AG04449 (cell line): ENCODE results near the gene TAB3.

Experiments used
- CTCF ChIA-PET: fragments of 350-600 bp; formaldehyde crosslinking; extraction: SDS; loops from one replicate; lab custom pipeline; 2021; ENCODE audit warnings: antibody characterized with exemption; lab: Yijun Ruan, JAX
- POLR2A ChIA-PET: fragments of 400-600, 350-600 bp; formaldehyde crosslinking; extraction: SDS; loops from one replicate; lab custom pipeline; 2020; ENCODE audit warnings: antibody characterized with exemption, inconsistent platforms; lab: Yijun Ruan, JAX
- DNase-seq: peaks from one replicate; pipeline ENCODE4 v3.0.0-alpha.2; 2010; ENCODE audit warnings: low read depth, low spot score
- H3K4me3 ChIP-seq: 2 replicates; pipeline ENCODE4 v1.5.1; 2011; ENCODE audit warnings: low read depth, mild to moderate bottlenecking, control low read depth, low read length
- TF ChIP-seq, protein P1 (sequence below): IDR thresholded peaks from one replicate; pipeline ENCODE4 v1.5.1; 2011; ENCODE audit warnings: mild to moderate bottlenecking, moderate library complexity, low read length, control low read depth, inconsistent platforms; ENCODE audit not compliant: insufficient read depth; ENCODE audit errors: missing control alignments

The TAB3 gene

DNA sequence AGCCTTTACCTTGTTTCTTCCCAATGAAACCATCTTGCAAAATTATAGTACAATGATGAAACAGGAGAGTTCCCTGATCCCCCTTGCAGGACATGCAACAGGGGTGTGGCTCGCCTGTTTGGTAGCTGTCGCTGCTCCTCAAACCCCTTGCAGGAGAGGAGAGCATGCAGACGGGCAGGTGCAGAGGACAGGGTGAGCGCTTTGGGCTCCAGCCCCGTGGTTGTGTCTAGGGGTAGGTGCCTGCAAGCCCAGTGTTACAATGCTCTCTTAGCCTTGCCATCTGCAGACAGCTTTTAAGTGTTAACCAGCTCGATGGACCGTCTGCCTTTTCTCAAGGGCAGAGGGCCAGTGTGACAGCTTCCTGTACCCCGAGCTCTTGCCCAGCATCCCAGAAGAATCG is 102.0 kb downstream of the TAB3 start:
- no peak for DNase-seq
- CTCF ChIA-PET: no interaction called here
- TF ChIP-seq, protein P1, sequence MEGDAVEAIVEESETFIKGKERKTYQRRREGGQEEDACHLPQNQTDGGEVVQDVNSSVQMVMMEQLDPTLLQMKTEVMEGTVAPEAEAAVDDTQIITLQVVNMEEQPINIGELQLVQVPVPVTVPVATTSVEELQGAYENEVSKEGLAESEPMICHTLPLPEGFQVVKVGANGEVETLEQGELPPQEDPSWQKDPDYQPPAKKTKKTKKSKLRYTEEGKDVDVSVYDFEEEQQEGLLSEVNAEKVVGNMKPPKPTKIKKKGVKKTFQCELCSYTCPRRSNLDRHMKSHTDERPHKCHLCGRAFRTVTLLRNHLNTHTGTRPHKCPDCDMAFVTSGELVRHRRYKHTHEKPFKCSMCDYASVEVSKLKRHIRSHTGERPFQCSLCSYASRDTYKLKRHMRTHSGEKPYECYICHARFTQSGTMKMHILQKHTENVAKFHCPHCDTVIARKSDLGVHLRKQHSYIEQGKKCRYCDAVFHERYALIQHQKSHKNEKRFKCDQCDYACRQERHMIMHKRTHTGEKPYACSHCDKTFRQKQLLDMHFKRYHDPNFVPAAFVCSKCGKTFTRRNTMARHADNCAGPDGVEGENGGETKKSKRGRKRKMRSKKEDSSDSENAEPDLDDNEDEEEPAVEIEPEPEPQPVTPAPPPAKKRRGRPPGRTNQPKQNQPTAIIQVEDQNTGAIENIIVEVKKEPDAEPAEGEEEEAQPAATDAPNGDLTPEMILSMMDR: no peak
- POLR2A ChIA-PET: no interaction called here
- no peak overlapping the region for H3K4me3 ChIP-seq

DNA sequence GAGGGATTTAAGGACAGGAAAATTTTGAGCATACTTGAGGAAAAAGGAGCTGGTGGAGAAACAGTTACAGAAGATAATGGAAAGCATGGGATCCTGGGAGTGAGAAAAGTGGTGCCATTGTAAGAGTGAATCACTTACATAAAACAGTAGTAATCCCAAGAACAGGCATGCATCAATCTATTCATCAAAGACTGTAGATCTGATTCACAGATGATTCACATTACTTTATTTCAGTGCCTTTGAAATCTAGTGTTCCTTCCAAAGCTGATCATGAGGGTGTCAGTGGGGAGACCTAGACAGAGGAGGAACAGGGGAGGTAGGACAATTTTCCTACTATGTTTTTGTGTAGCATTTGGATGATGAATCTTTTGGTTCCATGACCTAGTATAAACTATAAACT is 102.7 kb downstream of the TAB3 start:
- no peak overlapping the region for H3K4me3 ChIP-seq
- TF ChIP-seq, protein P1: no peak
- no peak for DNase-seq
- ChIA-PET POLR2A (no interaction called here), CTCF (no interaction called here)

DNA sequence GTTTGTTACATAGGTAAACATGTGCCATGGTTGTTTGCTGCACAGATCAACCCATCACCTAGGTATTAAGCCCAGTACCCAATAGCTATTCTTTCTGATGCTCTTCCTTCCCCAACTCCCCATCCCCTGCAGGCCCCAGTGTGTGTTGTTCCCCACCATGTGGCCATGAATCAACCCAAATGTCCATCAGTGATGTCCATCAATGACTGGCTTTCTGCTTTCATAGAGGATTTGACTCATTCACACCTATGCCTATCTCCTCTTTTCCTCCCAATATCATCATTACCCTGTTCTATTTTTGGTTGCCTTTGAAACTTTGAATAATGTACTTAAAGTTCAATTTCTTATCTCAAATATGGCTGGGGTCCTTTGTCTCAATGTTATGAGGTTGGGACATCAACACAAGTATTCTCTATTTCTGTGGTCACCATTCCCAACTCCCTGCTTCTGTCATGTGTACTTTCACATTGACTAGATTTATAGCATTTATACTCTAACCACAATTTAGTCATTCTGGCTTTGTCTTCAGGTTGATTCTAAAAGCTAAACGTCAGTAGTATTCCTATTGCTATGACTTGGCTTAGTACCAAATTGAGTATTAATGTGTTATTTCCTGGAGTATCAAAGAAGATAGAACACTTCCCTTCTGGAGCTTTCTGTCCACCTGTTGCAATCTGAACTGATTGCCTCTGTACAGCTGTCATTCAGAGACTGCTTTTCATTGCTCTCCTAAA is 107.2 kb downstream of the TAB3 start:
- TF ChIP-seq, protein P1: no peak
- H3K4me3 ChIP-seq: no peak overlapping the region
- DNase-seq: no peak
- CTCF ChIA-PET: no interaction called here
- POLR2A ChIA-PET: no interaction called here

DNA sequence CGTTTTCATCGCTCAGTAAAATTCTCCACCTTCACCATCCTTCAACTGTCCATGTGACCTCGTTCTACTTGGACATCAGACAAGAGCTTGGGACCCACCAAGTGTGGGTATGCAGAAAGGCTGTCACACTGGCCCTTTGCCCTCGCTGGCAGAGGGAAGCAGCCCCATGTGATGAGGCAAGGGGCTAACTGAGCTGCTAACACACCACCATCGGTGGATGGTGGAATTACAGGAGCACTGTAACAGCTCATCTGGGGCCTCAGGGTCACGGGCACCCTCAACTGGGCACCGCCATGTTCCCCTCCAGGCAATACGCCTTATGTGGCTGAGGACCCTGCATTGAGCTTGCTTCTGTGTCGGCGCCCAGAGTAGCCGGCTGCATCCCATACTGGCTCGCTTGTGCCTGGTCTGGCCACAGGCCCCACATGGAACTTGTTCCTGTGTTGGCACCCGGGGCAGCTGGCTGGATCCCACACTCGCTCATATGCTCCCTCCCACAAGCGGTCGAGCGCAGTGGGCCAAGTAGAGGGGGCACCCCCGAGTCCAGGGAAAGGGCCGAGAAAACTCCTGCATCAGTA is 109.5 kb downstream of the TAB3 start:
- ChIA-PET CTCF (no interaction called here), POLR2A (no interaction called here)
- no peak for DNase-seq
- H3K4me3 ChIP-seq: no peak overlapping the region
- TF ChIP-seq, protein P1: no peak

DNA sequence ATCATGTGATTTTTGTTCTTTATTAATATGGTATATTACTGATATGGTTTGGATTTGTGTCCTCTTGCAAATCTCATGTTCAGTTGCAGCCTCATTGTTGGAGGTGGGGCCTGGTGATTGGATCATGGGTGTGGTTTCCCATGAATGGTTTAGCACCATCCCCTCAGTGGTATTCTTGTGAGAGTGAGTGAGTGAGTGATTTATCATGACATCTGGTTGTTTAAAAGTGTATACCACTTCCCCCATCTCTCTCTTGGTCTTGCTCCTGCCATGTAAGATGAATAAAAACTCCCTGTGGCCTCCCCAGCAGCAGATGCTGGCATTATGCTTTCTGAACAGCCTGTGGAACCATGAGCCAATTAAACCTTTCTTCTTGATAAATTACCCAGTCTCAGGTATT is 111.5 kb downstream of the TAB3 start:
- POLR2A ChIA-PET: no interaction called here
- DNase-seq: no peak
- CTCF ChIA-PET: no interaction called here
- H3K4me3 ChIP-seq: no peak overlapping the region
- TF ChIP-seq, protein P1: no peak
